ENCODE results near the gene TMEM170B. TPM values are rescaled to one million over a fixed set of nuclear protein-coding genes. Genes with fewer than 3 reads are reported as not detected.

The TMEM170B gene
- total RNA-seq, 1 donor from 2014 or later = 19.7 TPM

- H3K79me2 ChIP-seq (ENCODE audit: low read depth) = no peaks in the 10 kb centered on the region
- H3K27me3 Mint-ChIP-seq (ENCODE audit: insufficient read depth, low read depth) = peaks cover 2% of the 10 kb centered on the region
- no peak overlapping the region for H3K4me2 ChIP-seq
- H3K36me3 Mint-ChIP-seq = peaks cover 13% of the 10 kb centered on the region
- H2AFZ ChIP-seq (replicated peaks) = no peak overlapping the region
- H3K27ac ChIP-seq = no peak overlapping the region
- no peaks in the 10 kb centered on the region for H4K20me1 ChIP-seq (ENCODE audit: low read depth)
- no peak overlapping the region for H3K9ac ChIP-seq
- H3K27me3 ChIP-seq = no peaks in the 10 kb centered on the region
- peaks cover 15% of the 10 kb centered on the region for H3F3A ChIP-seq (ENCODE audit: low read depth)
- H3K4me3 ChIP-seq = no peak overlapping the region
- no peak for TF ChIP-seq EZH2phosphoT487 (IDR thresholded peaks at IDR 0.05)
- TF ChIP-seq EZH2 (IDR thresholded peaks at IDR 0.05) = no peak
- TF ChIP-seq CTCF (IDR thresholded peaks at IDR 0.05) = no peak
- H3K9me3 Mint-ChIP-seq = no peaks in the 10 kb centered on the region
- H3K36me3 ChIP-seq = no peaks in the 10 kb centered on the region
- peaks cover 3% of the 10 kb centered on the region for H3K4me1 Mint-ChIP-seq
- no peaks in the 10 kb centered on the region for H3K4me1 ChIP-seq
- no peak for DNase-seq (ENCODE audit: low spot score)
- no peaks in the 10 kb centered on the region for H3K9me3 ChIP-seq (ENCODE audit: low read depth)
- H3K27ac Mint-ChIP-seq = no peak overlapping the region
- H3K4me3 Mint-ChIP-seq = no peak overlapping the region
These were observed 33.5 kb downstream of the TMEM170B start for GRCh38 chr6:11571073-11571472.

DNA sequence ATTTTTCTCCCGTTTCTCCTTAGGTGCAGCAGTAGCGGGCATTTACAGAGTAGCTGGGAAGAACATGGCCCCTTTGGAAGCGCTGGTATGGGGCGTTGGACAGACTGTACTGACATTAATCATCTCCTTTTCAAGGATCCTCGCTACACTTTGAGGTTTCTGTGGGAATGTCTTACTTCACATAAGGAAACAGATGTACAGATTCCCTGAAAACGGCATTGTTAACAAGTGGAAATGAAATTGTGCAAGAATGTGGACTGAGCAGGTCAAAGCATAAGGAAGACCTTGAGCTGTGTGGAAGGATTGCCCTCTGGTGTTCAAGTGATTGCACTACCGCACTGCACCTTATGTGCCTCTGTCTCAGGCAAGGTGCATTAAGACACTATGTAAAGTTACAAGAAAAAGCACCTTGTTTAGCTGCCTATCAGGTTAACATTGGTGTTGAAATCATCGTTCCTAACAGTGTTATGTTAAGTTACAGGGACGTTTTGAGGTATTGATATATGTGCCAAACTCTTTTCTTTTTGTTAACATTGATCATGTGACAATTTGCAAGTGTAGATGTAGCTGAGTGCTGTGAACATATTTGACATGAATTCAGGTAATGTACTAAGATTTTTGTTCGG, 38.0 kb downstream of the TMEM170B start:
- H3K9me3 Mint-ChIP-seq = no peaks in the 10 kb centered on the region
- Histone ChIP-seq H3K27me3 (no peaks in the 10 kb centered on the region), H3K79me2 (ENCODE audit: low read depth) (no peaks in the 10 kb centered on the region), H2AFZ (replicated peaks) (no peak overlapping the region), H3K36me3 (peaks cover 6% of the 10 kb centered on the region), H3K9ac (no peak overlapping the region), H3F3A (ENCODE audit: low read depth) (peaks cover 17% of the 10 kb centered on the region), H3K4me1 (no peaks in the 10 kb centered on the region), H3K4me2 (no peak overlapping the region), H3K9me3 (ENCODE audit: low read depth) (no peaks in the 10 kb centered on the region), H3K4me3 (no peak overlapping the region), H3K27ac (no peak overlapping the region), H4K20me1 (ENCODE audit: low read depth) (no peaks in the 10 kb centered on the region)
- no peak overlapping the region for H3K27ac Mint-ChIP-seq
- peaks cover 2% of the 10 kb centered on the region for H3K27me3 Mint-ChIP-seq (ENCODE audit: insufficient read depth, low read depth)
- peak; percentile 79 for DNase-seq (ENCODE audit: low spot score)
- H3K36me3 Mint-ChIP-seq = peaks cover 2% of the 10 kb centered on the region
- TF ChIP-seq EZH2phosphoT487 (IDR thresholded peaks at IDR 0.05) (no peak), EZH2 (IDR thresholded peaks at IDR 0.05) (no peak), CTCF (IDR thresholded peaks at IDR 0.05) (peak; percentile 90)
- no peak overlapping the region for H3K4me3 Mint-ChIP-seq
- peaks cover 3% of the 10 kb centered on the region for H3K4me1 Mint-ChIP-seq

- Mint-ChIP-seq H3K4me3 (no peak overlapping the region), H3K9me3 (no peaks in the 10 kb centered on the region), H3K27ac (no peak overlapping the region), H3K36me3 (no peaks in the 10 kb centered on the region), H3K27me3 (ENCODE audit: insufficient read depth, low read depth) (no peaks in the 10 kb centered on the region), H3K4me1 (peaks cover 3% of the 10 kb centered on the region)
- H3K79me2 ChIP-seq (ENCODE audit: low read depth) = no peaks in the 10 kb centered on the region
- DNase-seq (ENCODE audit: low spot score) = no peak
- H3K36me3 ChIP-seq = peaks cover 6% of the 10 kb centered on the region
- H3K9me3 ChIP-seq (ENCODE audit: low read depth) = no peaks in the 10 kb centered on the region
- no peak overlapping the region for H3K4me3 ChIP-seq
- no peaks in the 10 kb centered on the region for H3K4me1 ChIP-seq
- no peak overlapping the region for H3K27ac ChIP-seq
- TF ChIP-seq CTCF (IDR thresholded peaks at IDR 0.05) (no peak), EZH2 (IDR thresholded peaks at IDR 0.05) (no peak), EZH2phosphoT487 (IDR thresholded peaks at IDR 0.05) (no peak)
- H3K4me2 ChIP-seq = no peak overlapping the region
- no peak overlapping the region for H2AFZ ChIP-seq (replicated peaks)
- no peak overlapping the region for H3K9ac ChIP-seq
- no peaks in the 10 kb centered on the region for H4K20me1 ChIP-seq (ENCODE audit: low read depth)
- no peaks in the 10 kb centered on the region for H3K27me3 ChIP-seq
- H3F3A ChIP-seq (ENCODE audit: low read depth) = peaks cover 8% of the 10 kb centered on the region
These were observed 43.3 kb downstream of the TMEM170B start for GRCh38 chr6:11580686-11581405.

All from neural progenitor cell (in vitro differentiated cells).